Stimulated activated CD4-positive, alpha-beta T cell treated with anti-CD3 and anti-CD28 coated beads, Interleukin-15, amount 100 ng/mL, for 24 hours (primary cell): ENCODE measurements around the gene USF2.
A peak's percentile ranks its signal among the peaks of the same experiment; 100 is the strongest.
"Not testable (repeated sequence)": the region's sequence is repeated elsewhere in the genome, so short reads cannot be mapped to it uniquely, and the experiment has no call there.

Experiments used
- DNase-seq: peaks from one replicate; pipeline ENCODE4 v3.0.0-alpha.2; 2020

The USF2 gene

GRCh38 chr19:35265900-35266519 is 2.8 kb upstream of the USF2 start:
- no peak for DNase-seq

GRCh38 chr19:35266520-35267352 is 2.0 kb upstream of the USF2 start:
- DNase-seq, result no peak

GRCh38 chr19:35267353-35267817 is 1.4 kb upstream of the USF2 start:
- peak; percentile 60 for DNase-seq

DNA sequence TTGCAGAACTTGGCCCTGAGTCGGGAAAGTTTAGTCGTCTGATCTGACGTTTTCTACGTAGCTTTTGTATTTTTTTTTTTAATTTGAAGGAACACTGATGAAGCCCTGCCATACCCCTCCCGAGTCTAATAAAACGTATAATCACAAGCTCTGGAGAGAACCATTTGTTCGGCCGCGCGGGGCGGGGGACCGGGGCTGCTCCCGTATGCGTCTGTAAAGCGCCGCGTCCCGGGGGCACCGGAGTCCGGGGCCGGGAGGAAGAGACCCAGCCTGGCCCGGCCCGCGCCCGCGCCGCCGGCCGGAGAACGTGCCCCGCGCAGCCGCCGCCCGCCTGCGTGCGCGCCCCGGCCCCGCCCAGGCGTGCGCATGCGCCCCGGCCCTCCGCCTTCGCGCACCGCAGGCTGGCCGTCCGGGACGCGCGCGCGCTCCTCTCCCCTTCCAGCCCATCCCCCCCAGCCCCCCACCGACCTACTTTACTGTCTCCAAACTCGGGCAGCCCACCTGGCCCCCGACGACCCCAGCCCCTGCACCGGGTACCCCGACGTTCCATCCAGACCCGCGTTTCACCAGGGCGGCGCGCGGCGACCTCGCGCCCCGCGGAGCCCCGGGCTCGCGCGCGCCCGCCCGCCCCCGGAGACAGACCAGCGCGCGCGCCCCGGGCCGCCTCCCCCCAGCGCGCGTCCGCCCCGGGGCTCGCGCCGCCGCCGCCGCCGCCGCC is 785 bp upstream of the USF2 start:
- DNase-seq, result peak; percentile 77

DNA sequence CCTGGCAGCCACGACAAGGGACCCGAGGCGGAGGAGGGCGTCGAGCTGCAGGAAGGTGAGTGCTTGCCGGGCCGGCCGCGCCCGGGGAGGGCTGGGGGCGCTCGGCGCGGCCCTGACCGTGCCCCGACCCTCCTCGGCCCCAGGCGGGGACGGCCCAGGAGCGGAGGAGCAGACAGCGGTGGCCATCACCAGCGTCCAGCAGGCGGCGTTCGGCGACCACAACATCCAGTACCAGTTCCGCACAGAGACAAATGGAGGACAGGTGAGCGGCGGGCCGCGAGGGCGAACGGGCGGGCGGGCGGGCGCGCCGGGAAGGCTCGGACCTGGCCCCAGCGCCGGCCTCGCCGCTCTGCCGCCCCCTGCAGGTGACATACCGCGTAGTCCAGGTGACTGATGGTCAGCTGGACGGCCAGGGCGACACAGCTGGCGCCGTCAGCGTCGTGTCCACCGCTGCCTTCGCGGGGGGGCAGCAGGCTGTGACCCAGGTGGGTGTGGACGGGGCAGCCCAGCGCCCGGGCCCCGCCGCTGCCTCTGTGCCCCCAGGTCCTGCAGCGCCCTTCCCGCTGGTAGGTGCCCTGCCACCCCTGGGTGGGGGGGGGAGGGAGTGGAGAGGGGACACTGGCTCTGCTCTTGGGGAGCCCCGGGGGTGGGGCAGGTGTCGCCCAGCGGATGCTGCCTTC is 816 bp downstream of the USF2 start:
- DNase-seq, result peak; percentile 84

DNA sequence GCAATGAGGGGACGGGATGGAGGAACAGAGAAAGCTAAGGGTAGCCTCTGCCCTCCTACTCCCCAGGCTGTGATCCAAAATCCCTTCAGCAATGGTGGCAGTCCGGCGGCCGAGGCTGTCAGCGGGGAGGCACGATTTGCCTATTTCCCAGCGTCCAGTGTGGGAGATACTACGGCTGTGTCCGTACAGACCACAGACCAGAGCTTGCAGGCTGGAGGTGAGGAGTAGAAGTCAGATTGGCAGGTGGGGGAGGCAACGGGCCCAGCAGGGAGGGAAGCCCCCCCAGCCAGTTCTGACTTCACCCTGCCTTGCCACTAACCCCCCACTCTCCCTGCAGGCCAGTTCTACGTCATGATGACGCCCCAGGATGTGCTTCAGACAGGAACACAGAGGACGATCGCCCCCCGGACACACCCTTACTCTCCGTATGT is 1.6 kb downstream of the USF2 start:
- DNase-seq, result no peak

- no peak for DNase-seq
These were observed 2.8 kb downstream of the USF2 start for GRCh38 chr19:35271546-35271945.

- no peak for DNase-seq
These were observed 3.5 kb downstream of the USF2 start for GRCh38 chr19:35272122-35272719.

DNA sequence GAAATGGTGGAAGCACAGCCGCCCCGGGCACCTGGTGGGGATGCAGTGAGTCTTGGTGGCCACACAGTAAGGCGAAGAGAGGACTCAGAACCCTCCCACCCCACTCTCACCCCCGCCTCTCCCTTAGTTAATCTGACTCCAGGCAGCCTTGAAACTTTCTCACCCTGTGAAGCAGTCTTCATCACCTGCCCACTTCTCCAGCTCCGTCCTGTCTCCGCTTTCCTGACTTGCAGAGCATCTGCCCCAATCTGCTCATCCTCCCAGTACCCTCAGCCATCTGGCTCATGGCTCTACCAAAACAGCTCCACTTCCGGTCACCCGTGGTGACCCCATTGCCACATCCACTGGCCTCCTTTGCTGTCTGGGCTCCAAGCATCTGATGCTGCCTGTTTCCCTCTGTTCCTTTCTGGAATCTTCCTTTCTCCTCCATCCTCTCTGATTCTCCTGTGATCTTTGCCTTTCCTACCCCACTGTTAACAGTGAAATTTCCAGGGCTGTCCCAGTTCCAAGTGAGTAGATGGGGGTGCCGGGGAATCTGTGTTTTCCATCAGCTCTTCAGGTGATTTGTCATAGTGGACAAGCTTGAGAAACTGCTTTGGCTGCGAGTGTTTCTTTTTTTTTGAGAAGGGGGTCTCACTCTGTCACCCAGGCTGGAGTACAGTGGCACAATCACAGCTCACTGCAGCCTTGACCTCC is 4.3 kb downstream of the USF2 start:
- DNase-seq, result no peak

DNA sequence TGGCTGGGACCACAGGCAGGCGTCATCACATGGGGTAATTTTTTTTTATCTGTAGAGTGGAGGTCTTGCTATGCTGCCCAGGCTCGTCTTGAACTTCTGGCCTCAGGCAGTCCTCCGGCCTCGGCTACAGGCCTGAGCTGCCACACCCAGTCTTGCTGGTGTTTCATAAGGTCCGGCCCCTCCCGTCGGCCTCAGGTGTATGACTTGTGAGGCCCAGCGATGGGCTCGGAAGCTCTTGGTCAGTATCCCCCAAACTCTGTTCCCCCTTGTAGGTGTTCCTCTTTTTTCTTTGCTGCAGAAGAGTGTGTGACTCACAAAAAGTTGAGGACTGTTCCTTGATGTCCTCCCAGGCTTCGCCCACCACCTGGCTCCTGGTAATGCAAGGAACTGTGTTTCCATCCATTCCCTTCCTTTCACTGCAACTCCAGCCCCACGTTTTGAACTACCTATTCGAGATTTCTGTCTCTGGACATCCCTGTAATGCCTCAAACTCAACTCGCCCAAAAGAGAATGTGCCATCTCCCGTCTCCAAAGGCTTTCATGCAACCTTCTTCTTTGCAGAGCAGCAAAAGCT is 5.0 kb downstream of the USF2 start:
- no peak for DNase-seq

DNA sequence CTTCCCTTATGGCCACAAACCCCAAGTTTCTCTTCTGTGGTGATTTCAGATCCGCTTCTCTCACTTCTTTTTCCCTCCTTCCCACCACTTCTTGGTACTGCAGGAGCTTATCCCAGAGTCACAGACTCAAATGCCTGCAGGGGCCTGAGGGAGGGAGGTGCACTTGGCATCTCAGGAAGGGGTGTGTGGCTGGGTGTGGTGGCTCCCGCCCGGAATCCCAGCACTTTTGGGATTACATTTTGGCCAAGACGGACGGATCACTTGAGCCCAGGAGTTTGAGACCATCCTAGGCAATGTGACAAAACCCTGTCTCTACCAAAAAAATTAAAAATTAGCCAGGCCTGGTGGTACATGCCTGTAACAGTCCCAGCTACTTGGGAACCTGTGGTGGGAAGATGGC is 5.6 kb downstream of the USF2 start:
- DNase-seq, result no peak

GRCh38 chr19:35276706-35277281 is 8.0 kb downstream of the USF2 start:
- DNase-seq, result no peak

GRCh38 chr19:35278578-35279284 is 10.0 kb downstream of the USF2 start:
- DNase-seq, result no peak

DNA sequence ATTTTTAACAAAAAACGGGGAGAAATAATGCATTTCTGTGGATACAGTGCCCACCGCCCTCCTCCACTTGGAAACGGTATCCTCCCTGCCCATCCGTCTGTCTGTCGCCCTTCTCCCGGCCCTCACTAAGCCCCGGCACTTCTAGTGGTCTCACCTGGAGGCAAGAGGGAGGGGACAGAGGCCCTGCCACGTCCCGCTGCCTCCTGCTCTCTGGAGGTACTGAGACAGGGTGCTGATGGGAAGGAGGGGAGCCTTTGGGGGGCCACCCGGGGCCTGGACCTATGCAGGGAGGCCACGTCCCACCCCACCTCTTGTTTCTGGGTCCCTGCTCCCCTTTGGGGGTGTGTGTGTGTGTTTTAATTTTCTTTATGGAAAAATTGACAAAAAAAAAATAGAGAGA is 10.6 kb downstream of the USF2 start:
- DNase-seq, result no peak

DNA sequence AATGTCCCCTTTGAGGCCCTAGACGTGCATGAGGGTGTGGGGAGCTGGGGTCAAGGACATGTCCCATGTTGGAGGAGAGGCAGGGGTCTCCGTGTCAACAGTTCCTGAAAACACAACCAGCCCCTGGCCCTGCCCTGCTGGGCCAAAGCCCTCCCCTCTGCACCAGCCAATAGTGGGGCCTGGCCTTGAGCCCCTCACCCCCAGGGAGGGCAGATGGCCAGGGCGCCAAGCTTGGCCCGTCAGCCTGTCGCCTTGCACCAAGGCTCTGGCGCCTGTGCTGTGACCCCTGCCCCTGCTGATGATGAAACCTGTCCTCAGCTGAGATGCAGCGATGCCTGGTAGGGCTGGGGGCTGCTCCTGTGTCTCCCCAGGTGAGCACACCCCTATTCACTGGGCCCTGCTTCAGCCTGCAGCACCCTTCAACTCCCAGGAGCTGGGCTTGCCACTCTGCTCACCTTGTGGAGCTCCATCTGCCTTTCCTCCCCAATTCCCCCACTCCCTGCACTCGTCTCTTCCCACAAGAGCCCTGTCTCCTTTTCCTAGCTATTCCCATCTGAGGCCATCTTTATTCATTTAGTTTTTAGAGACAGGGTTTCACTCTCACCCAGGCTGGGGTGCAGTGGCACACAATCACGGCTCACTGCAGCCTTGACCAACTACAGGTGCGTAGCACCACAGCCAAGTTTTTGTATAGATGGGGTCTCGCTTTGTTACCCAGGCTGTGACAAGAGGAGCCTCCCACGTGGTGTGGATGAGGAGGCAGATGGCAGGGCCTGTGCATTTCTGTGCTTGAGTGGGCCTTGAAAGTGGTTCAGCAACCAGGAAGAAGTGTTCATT is 11.4 kb downstream of the USF2 start:
- DNase-seq, result no peak

DNA sequence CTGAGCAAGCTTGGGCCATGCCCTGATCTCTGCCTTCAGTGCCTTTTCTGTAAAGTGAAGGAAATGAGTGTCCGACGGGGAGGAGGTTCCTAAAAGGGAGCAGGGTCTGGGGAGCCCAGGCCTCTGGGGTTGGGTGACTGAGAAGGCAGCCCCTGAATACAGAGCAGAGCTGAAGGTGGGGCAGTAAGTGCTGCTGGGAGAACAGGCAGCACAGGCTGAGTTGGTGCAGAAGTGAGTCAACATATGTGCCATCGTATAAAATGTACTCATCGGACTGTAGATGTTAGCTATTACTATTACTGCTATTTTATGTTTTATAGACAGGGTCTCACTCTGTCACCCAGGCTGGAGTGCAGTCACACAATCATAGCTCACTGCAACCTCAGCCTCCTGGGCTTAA is 12.5 kb downstream of the USF2 start:
- DNase-seq, result no peak

DNA sequence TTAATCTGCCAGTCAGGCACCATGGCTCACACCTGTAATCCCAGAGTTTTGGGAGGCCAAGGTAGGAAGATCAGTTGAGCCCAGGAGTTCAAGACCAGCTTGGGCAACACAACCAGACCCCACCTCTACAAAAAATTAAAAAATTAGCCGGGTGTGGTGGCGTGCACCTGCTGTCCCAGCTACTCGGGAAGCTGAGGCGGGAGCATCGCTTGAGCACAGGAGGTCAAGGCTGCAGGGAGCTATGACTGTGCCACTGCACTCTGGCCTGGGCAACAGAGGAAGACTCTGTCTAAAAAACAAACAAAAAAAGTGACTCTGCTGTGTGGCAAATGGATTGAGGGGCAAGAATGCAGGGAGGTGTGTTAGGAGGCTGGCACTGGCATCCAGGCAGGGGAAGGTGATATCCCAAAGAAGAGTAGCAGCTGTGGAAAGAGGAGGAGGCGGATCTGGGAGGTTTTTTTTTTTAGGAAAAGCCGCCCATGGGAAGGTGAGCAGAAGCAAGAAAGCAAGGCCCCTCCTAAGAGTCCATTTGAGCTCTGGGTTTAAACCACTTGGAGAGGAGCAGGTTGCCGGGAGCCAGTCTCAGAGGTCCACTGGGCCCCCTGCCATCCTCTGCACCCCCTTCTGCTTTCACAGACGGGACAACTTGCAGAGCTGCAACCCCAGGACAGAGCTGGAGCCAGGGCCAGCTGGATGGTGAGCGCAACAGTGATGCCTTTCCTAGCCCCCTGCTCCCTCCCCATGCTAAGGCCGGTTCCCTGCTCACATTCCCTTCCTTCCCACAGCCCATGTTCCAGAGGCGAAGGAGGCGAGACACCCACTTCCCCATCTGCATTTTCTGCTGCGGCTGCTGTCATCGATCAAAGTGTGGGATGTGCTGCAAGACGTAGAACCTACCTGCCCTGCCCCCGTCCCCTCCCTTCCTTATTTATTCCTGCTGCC is 15.7 kb downstream of the USF2 start:
- no peak for DNase-seq

DNA sequence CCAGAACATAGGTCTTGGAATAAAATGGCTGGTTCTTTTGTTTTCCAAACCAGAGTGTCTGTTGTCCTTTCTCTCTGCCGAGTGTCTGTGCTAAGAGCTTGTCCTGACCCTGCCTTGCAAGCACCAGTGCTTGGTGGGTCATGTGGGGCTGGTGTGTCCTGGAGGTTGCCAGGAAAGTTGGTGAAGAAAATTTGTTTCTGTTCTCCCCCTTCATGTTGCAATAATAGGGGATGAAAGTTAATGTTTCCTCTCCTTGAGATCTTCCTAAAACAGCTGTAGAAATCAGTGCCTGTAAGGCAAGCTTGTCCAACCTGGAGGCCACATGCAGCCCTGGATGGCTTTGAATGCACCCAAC is 16.3 kb downstream of the USF2 start:
- no peak for DNase-seq

DNA sequence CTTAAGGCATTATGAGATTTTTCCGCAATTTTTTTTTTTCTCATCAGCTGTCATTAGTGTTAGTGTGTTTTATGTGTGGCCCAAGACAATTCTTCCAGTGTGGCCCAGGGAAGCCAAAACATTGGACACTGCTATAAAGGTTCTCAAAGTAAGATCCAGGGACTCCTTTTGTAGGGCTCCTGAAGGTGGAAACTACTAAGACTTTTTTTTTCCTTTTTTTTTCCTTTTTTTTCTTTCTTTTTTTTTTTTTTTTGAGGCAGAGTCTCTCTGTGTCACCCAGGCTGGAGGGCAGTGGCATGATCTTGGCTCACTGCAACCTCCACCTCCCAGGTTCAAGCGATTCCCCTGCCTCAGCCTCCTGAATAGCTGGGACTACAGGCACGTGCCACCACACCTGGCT is 16.7 kb downstream of the USF2 start:
- DNase-seq, result not testable (repeated sequence)
